HG02610 (cell line): ENCODE results near the gene NEXMIF.
"Not testable (repeated sequence)": the region's sequence is repeated elsewhere in the genome, so short reads cannot be mapped to it uniquely, and the experiment has no call there.

Experiments used
- ATAC-seq: cut with Tn5 transposase; IDR thresholded peaks from one replicate; pipeline ENCODE4 v1.9.1; 2021; ENCODE audit warnings: mild to moderate bottlenecking, moderate library complexity; ENCODE audit not compliant: unreplicated experiment

NEXMIF gene

DNA sequence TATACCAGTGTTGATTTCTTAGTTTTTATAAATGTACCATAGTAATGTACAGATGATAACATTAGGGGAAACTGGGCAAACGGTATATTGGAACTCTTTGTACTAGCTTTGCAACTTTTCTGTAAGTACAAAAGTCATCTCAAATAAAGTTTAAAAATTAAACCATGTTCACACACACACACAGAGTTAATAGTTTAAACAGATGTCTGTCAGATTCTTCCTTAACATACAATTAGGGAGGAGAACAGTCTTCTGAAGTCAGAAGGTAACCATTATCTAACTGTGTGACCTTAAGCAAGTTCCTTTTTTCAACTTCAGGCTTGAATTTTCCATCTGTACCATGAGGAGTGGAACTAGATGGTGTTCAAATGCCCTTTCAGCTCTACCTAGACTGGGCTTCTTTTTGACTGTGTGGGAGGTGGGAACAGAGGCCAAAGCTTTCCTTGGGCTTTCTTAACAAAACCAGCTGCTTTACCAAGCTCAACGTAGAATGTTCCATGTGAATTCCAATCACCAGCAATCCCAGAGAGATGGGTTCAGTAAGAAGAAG is 127.8 kb downstream of the NEXMIF start:
- ATAC-seq, result no peak

GRCh38 chrX:74788545-74789086 is 136.6 kb downstream of the NEXMIF start:
- no peak for ATAC-seq

DNA sequence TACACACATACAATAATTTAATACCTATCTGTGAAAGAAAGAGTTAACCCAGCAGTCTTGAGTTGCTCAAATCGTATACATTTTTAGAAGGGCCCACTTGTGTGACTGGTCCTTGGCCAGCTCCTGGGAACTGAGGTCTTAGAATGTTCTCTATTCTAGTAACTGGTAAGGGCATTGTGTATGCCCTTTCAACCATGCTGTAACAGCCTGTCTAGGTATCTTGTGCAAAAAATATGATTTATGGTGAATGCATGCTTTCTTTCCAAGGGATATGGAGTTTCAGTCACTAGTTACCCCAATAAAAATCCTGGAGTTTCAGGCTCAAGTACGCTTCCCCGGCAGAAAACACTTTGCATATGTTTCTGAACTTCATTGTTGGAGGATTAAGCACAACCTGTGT is 140.6 kb downstream of the NEXMIF start:
- no peak for ATAC-seq

GRCh38 chrX:74781507-74782034 is 143.7 kb downstream of the NEXMIF start:
- peak; percentile 69 for ATAC-seq

DNA sequence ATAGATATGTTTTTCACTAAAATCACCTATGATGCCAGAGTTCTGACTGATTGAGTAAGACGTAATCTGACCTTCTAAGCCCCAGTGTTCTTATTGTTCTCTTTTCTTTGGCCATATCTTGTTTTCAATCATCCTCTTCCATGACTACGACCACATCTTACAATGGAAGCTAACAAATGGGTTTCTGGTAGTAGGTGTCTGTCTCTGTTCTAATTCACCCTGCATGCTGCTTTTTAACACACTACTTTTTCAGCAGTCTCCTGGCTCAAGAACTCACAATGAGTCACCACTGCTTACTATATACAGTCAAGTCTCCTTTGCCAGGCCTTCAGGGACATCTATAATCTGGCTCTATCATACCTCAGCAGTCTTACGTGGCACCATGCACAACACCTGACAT is 146.1 kb downstream of the NEXMIF start:
- no peak for ATAC-seq

GRCh38 chrX:74774988-74775387 is 150.3 kb downstream of the NEXMIF start:
- ATAC-seq, result no peak

- no peak for ATAC-seq
These were observed 188.8 kb downstream of the NEXMIF start for GRCh38 chrX:74736450-74736849.

GRCh38 chrX:74705269-74705668 is 220.0 kb downstream of the NEXMIF start:
- no peak for ATAC-seq

GRCh38 chrX:74701343-74701742 is 223.9 kb downstream of the NEXMIF start:
- not testable (repeated sequence) for ATAC-seq

- ATAC-seq, result no peak
These were observed 240.8 kb downstream of the NEXMIF start for GRCh38 chrX:74684466-74684865.
